K562 (cell line): Measurements from ENCODE around the gene C17orf113.

Experiments
- CHD2 ChIP-seq: IDR thresholded peaks from 2 replicates; pipeline ENCODE4 v1.6.1; 2011; ENCODE audit warnings: low read depth, low read length
- CREB3 ChIP-seq: fragments of 450-650 bp; conservative IDR thresholded peaks from 2 replicates; pipeline ENCODE4 v1.6.1; 2016; ENCODE audit warnings: missing genetic modification characterization, low read depth, mild to moderate bottlenecking, missing compliant biosample characterization, moderate library complexity
- E2F6 ChIP-seq, 2 experiments: IDR thresholded peaks; 2 replicates each; pipeline ENCODE4 v1.6.1; 2011; ENCODE audit warnings: borderline replicate concordance in 1 of 2, control low read depth in 1 of 2, low read depth in 1 of 2, low read length in 1 of 2, mild to moderate bottlenecking in 1 of 2, mixed read lengths in 1 of 2, moderate library complexity in 1 of 2; ENCODE audit not compliant: insufficient read depth in 1 of 2, insufficient read length in 1 of 2, poor library complexity in 1 of 2, severe bottlenecking in 1 of 2; ENCODE audit errors: extremely low read depth in 1 of 2
- MTA3 ChIP-seq: fragments of 450-650 bp; formaldehyde crosslinking; IDR thresholded peaks from 2 replicates; pipeline ENCODE4 v1.6.1; 2017; ENCODE audit warnings: mild to moderate bottlenecking, borderline replicate concordance
- NCOA2 ChIP-seq, 2 experiments: fragments of 450-650 bp; IDR thresholded peaks; 2 replicates each; pipeline ENCODE4 v1.6.1; 2018; ENCODE audit warnings: mild to moderate bottlenecking in 2 of 2, moderate library complexity in 1 of 2; ENCODE audit not compliant: partially characterized antibody in 2 of 2
- PCBP2 ChIP-seq: fragments of 200-400 bp; formaldehyde crosslinking; IDR thresholded peaks from 2 replicates; pipeline ENCODE4 v1.6.1; 2018; ENCODE audit warnings: low read length, low read depth, mild to moderate bottlenecking, moderate library complexity; ENCODE audit not compliant: poor library complexity, severe bottlenecking
- SNRNP70 ChIP-seq: fragments of 200-400 bp; formaldehyde crosslinking; optimal IDR thresholded peaks from 2 replicates; pipeline ENCODE3; 2017; ENCODE audit warnings: low read depth, low read length
- TEAD1 ChIP-seq, 2 experiments: fragments of 450-650 bp in 1 of 2; sonication (generic) in 1 of 2; formaldehyde crosslinking; IDR thresholded peaks; 2 replicates each; pipeline versions ENCODE4 v1.4.0 to v1.8.0; 2020 to 2022; ENCODE audit warnings: mild to moderate bottlenecking in 2 of 2, missing genetic modification reagents in 1 of 2
- ZC3H11A ChIP-seq: IDR thresholded peaks from 2 replicates; pipeline ENCODE4 v1.6.1; 2012; ENCODE audit warnings: low read depth, low read length, improper control_type of control experiment
- ZNF274 ChIP-seq: IDR thresholded peaks from 2 replicates; pipeline ENCODE4 v1.6.1; 2011; ENCODE audit warnings: low read depth, mild to moderate bottlenecking, low read length, moderate library complexity, borderline replicate concordance
- TF ChIP-seq, protein P1 (sequence below), 3 experiments: IDR thresholded peaks in 2 of 3; conservative IDR thresholded peaks in 1 of 3; 2 replicates each; pipeline ENCODE4 v1.5.1; 2011 to 2012; ENCODE audit warnings: low read length in 3 of 3, mild to moderate bottlenecking in 3 of 3, control low read depth in 2 of 3, improper control_type of control experiment in 1 of 3, inconsistent platforms in 1 of 3, low read depth in 1 of 3, mixed read lengths in 1 of 3, moderate library complexity in 1 of 3; ENCODE audit not compliant: insufficient read depth in 2 of 3
- TF ChIP-seq, protein P2 (sequence below): sonication (generic); formaldehyde crosslinking; IDR thresholded peaks from 2 replicates; pipeline ENCODE4 v1.8.1; 2022; ENCODE audit warnings: missing genetic modification reagents

DNA sequence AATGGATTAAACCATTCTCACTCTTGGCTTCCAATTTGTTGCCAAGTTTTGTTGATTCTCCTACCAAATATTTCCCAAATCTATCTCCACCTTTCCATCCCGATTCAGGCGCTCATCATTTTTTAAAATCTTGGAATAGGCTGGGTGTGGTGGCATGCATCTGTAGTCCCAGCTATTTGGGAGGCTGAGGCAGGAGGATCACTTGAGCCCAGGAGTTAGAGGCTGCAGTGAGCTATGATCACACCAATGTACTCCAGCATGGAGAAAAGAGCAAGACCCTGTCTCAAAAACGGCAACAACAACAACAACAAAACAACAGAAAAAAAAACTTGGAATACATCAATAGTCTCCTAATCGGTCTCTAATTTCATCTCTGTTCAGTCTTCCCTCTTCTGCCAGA lies 31.4 kb downstream of the C17orf113 start:
- no peak for TF ChIP-seq TEAD1 (CRISPR knock-in tag; IDR thresholded peaks at IDR 0.05)
- TF ChIP-seq PCBP2: no peak
- no peak for TF ChIP-seq E2F6 (IDR thresholded peaks at IDR 0.05; ENCODE audit: borderline replicate concordance in 1 of 2, extremely low read depth in 1 of 2, insufficient read depth in 1 of 2, insufficient read length in 1 of 2, low read depth in 1 of 2, low read length in 1 of 2, poor library complexity in 1 of 2, severe bottlenecking in 1 of 2)
- TF ChIP-seq, protein P1, sequence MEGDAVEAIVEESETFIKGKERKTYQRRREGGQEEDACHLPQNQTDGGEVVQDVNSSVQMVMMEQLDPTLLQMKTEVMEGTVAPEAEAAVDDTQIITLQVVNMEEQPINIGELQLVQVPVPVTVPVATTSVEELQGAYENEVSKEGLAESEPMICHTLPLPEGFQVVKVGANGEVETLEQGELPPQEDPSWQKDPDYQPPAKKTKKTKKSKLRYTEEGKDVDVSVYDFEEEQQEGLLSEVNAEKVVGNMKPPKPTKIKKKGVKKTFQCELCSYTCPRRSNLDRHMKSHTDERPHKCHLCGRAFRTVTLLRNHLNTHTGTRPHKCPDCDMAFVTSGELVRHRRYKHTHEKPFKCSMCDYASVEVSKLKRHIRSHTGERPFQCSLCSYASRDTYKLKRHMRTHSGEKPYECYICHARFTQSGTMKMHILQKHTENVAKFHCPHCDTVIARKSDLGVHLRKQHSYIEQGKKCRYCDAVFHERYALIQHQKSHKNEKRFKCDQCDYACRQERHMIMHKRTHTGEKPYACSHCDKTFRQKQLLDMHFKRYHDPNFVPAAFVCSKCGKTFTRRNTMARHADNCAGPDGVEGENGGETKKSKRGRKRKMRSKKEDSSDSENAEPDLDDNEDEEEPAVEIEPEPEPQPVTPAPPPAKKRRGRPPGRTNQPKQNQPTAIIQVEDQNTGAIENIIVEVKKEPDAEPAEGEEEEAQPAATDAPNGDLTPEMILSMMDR (IDR thresholded peaks at IDR 0.05 in 2 of 3, conservative IDR thresholded peaks at IDR 0.05 in 1 of 3; ENCODE audit: insufficient read depth in 2 of 3, low read depth in 1 of 3, low read length in 3 of 3): no peak
- TF ChIP-seq, protein P2, sequence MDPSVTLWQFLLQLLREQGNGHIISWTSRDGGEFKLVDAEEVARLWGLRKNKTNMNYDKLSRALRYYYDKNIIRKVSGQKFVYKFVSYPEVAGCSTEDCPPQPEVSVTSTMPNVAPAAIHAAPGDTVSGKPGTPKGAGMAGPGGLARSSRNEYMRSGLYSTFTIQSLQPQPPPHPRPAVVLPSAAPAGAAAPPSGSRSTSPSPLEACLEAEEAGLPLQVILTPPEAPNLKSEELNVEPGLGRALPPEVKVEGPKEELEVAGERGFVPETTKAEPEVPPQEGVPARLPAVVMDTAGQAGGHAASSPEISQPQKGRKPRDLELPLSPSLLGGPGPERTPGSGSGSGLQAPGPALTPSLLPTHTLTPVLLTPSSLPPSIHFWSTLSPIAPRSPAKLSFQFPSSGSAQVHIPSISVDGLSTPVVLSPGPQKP (CRISPR knock-in tag): no peak
- TF ChIP-seq CREB3: no peak
- no peak for TF ChIP-seq CHD2
- TF ChIP-seq ZNF274: no peak
- no peak for TF ChIP-seq MTA3
- no peak for TF ChIP-seq ZC3H11A
- no peak for TF ChIP-seq NCOA2 (IDR thresholded peaks at IDR 0.05; ENCODE audit: partially characterized antibody in 2 of 2)
- TF ChIP-seq SNRNP70: no peak
